Naive thymus-derived CD4-positive, alpha-beta T cell (primary cell): ENCODE data around the gene SSBP4. TPM values are rescaled to one million over a fixed set of nuclear protein-coding genes. Genes with fewer than 3 reads are reported as not detected.

ENCODE experiments used
- ATAC-seq: fragments of 150-1000 bp; cut with Tn5 transposase; 2 replicates; pipeline ENCODE4 v1.10.0; 2021; ENCODE audit warnings: mild to moderate bottlenecking, moderate library complexity
- CTCF ChIA-PET: fragments of 350-600 bp; sonication (Branson Sonifier 250); formaldehyde crosslinking; loops from one replicate; lab custom pipeline; 2021; ENCODE audit warnings: antibody characterized with exemption; lab: Charles Lee
- POLR2A ChIA-PET: fragments of 350-600 bp; sonication (Branson Sonifier 250); formaldehyde crosslinking; loops from one replicate; lab custom pipeline; 2021; ENCODE audit warnings: antibody characterized with exemption, inconsistent platforms; lab: Charles Lee
- DNase-seq, 9 donors: peaks; one replicate each; pipeline versions ENCODE4 v3.0.0 to v3.0.0-alpha.2; 2020 to 2022; ENCODE audit warnings: mixed read lengths in 1 of 9
- H3K27ac ChIP-seq: one replicate; pipeline ENCODE4 v1.7.0; 2013; ENCODE audit warnings: mild to moderate bottlenecking, low read depth, low read length, moderate library complexity
- H3K27me3 ChIP-seq, 2 donors: one replicate each; pipeline ENCODE4 v1.7.0; 2013; ENCODE audit warnings: low read length in 2 of 2, mild to moderate bottlenecking in 2 of 2, moderate library complexity in 2 of 2; ENCODE audit not compliant: control insufficient read depth in 2 of 2, insufficient read depth in 2 of 2
- H3K36me3 ChIP-seq, 3 experiments: 1 replicate in 2 of 3; 2 replicates in 1 of 3; pipeline ENCODE4 v1.7.0; 2013; ENCODE audit warnings: low read length in 3 of 3, mild to moderate bottlenecking in 3 of 3, moderate library complexity in 1 of 3; ENCODE audit not compliant: insufficient read depth in 3 of 3, control insufficient read depth in 2 of 3
- H3K4me1 ChIP-seq, 2 donors: one replicate each; pipeline ENCODE4 v1.7.0; 2013; ENCODE audit warnings: low read length in 2 of 2, mild to moderate bottlenecking in 2 of 2, moderate library complexity in 1 of 2; ENCODE audit not compliant: control insufficient read depth in 2 of 2, insufficient read depth in 2 of 2
- H3K4me3 ChIP-seq: 2 replicates; pipeline ENCODE4 v1.7.0; 2013; ENCODE audit warnings: mild to moderate bottlenecking, low read length
- H3K9me3 ChIP-seq, 3 experiments: 1 replicate in 2 of 3; 2 replicates in 1 of 3; pipeline ENCODE4 v1.7.0; 2013; ENCODE audit warnings: low read length in 3 of 3; ENCODE audit not compliant: control insufficient read depth in 2 of 3
- H3K27ac Mint-ChIP-seq, 9 donors: one replicate each; pipeline ENCODE4 v1.8.0; 2020 to 2022; ENCODE audit warnings: mixed read lengths in 9 of 9, mild to moderate bottlenecking in 8 of 9, moderate library complexity in 5 of 9, inconsistent platforms in 2 of 9
- H3K27me3 Mint-ChIP-seq, 5 donors: one replicate each; pipeline ENCODE4 v1.8.0; 2021 to 2022; ENCODE audit warnings: mixed read lengths in 5 of 5, mild to moderate bottlenecking in 1 of 5
- H3K36me3 Mint-ChIP-seq, 5 donors: one replicate each; pipeline ENCODE4 v1.8.0; 2020 to 2022; ENCODE audit warnings: mixed read lengths in 5 of 5, mild to moderate bottlenecking in 3 of 5, inconsistent platforms in 1 of 5
- H3K4me1 Mint-ChIP-seq, 7 donors: one replicate each; pipeline ENCODE4 v1.8.0; 2020 to 2022; ENCODE audit warnings: mixed read lengths in 7 of 7, mild to moderate bottlenecking in 3 of 7, inconsistent platforms in 1 of 7
- H3K4me3 Mint-ChIP-seq, 10 donors: one replicate each; pipeline ENCODE4 v1.8.0; 2020 to 2022; ENCODE audit warnings: mild to moderate bottlenecking in 10 of 10, mixed read lengths in 10 of 10, moderate library complexity in 6 of 10, inconsistent platforms in 2 of 10
- H3K9me3 Mint-ChIP-seq, 11 donors: one replicate each; pipeline ENCODE4 v1.8.0; 2020 to 2022; ENCODE audit warnings: mixed read lengths in 11 of 11, mild to moderate bottlenecking in 4 of 11, inconsistent platforms in 1 of 11, moderate library complexity in 1 of 11
- intact Hi-C, 2 donors: fragments of 100-400 bp; cut with micrococcal nuclease; formaldehyde crosslinking; loops; one replicate each; pipeline ENCODE4 v1.15.1; 2023
- polyA plus RNA-seq, 2 donors: library from polyadenylated mRNA; unstranded; fragments of 300-500 nt; fragmentation: Illumina TruSeq; gene quantifications; one replicate each; pipeline ENCODE4 v1.2.3, GENCODE V29; 2021
- total RNA-seq, 6 experiments: library from RNA in 5 of 6; stranded (reverse) in 5 of 6; gene quantifications; 1 replicate in 5 of 6; 2 replicates in 1 of 6; pipeline ENCODE4 v1.2.3 and lab custom pipeline; 2021 to 2026

The SSBP4 gene
- total and polyA plus RNA-seq, 7 experiments from 2014 or later, result 27.0 to 185 (median 40.7) TPM

DNA sequence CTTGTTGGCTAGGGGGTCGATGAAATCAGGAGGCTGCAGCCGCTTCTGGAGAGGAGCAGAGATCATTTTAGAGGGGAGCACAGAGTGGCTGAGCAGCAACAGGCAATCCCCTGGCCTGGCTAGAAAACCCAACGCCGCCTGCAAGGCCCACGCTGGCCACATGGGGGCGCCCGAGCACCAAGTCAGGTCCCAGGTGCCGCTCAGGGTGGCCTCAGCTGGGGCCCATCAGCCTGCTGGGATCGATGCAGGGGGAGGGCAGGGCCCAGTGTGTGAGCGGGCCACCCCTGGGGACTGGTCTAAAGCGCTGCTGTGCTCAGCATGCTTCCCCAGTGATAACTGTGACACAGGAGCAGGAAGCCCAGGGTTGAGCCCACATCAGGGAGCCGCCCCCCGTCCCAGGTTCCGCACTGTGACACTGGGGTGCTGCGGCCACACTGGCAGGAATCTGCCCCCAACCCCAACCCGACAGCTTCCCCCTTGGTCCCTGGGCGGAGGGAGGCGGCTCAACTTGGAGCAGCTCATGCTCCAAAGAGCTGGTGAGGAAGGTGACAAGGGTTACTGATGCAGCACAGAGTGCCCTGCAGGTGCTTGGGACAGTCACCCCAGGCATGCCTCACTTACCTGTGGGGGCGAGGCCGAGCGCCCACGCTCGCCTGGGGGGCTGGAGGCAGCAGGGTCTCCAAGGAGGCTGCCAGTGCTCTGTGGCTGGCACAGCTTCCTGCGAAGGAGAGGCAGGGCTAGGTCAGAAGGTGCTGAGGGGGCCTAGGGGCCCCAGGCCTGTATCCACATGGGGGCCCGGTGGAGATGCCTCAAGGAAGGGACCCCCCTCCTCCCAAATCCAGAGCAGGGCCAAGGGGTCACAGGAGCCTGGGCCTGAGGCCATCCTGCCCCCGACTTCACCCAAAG lies 32.0 kb downstream of the SSBP4 start:
- ATAC-seq, result peak; percentile 94
- H3K4me3 Mint-ChIP-seq, result no peak overlapping the region
- no peak overlapping the region for H3K27ac ChIP-seq

DNA sequence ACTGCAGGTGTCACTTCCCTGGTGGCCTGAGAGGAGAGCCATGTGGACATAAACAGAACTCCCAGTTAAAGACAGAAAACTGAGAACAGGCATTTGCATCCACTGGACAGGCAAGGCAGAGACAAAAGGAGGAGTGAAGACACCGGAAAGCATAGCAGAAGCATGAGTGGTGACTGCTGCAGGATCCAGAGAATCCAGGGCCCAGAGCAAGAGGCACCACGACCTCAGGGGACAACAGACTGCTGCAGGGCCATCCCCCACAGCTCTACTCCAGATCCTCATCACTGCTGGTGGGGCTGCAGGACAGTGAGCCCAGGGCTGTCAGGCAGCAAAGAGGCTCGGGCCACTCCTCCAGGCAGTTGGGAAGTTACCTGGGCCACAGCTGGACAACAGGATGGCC lies 33.2 kb downstream of the SSBP4 start:
- Mint-ChIP-seq H3K4me1 (peaks cover 0 to 9% (median 4%) of the 10 kb centered on the region in 7 donors), H3K36me3 (peaks cover 0 to 25% (median 4%) of the 10 kb centered on the region in 5 donors), H3K4me3 (no peak overlapping the region), H3K27ac (peak overlapping the region in 1 of 9 donors; percentile 61), H3K27me3 (no peaks in the 10 kb centered on the region), H3K9me3 (no peaks in the 10 kb centered on the region)
- Histone ChIP-seq H3K27ac (no peak overlapping the region), H3K4me1 (no peaks in the 10 kb centered on the region), H3K27me3 (no peaks in the 10 kb centered on the region), H3K36me3 (peaks cover 0 to 50% (median 6%) of the 10 kb centered on the region in 3 experiments), H3K9me3 (no peaks in the 10 kb centered on the region), H3K4me3 (no peak overlapping the region)
- no peak for ATAC-seq
- CTCF ChIA-PET, result interaction anchor here (1.3 kb wide), 1 partner anchor 288 kb away, joined by 3 read pairs; no protein-coding TSS in a partner anchor
- no peak for DNase-seq
- POLR2A ChIA-PET, result interaction anchor here (0.7 kb wide), 1 partner anchor 588 kb away, joined by 3 read pairs; no protein-coding TSS in a partner anchor
- intact Hi-C loops, result loop anchor here (5.0 to 10.0 kb wide), 2 partner anchors 132 to 415 kb away; partner anchors contain the start of gene REX1BD (in 1 of the 2)

More for the DNA sequence above, 32.0 kb downstream of the SSBP4 start:
- Mint-ChIP-seq H3K4me1 (peaks cover 0 to 6% (median 4%) of the 10 kb centered on the region in 7 donors), H3K36me3 (peaks cover 0 to 20% (median 4%) of the 10 kb centered on the region in 5 donors), H3K27ac (peak overlapping the region in 1 of 9 donors; percentile 76), H3K9me3 (no peaks in the 10 kb centered on the region), H3K27me3 (no peaks in the 10 kb centered on the region)
- intact Hi-C loops, result loop anchor here (1.0 to 10.0 kb wide), 4 partner anchors 134 to 464 kb away; partner anchors contain the start of gene REX1BD (in 1 of the 2)
- CTCF ChIA-PET, result interaction anchor here (0.8 to 1.8 kb wide), 10 partner anchors 10 to 396 kb away, joined by 3 to 12 read pairs (median 4); partner anchors contain the start of gene UBA52
- POLR2A ChIA-PET, result interaction anchor here (0.8 kb wide), 1 partner anchor 305 kb away, joined by 3 read pairs; no protein-coding TSS in a partner anchor
- Histone ChIP-seq H3K36me3 (peaks cover 3 to 51% (median 6%) of the 10 kb centered on the region in 3 experiments), H3K4me3 (no peak overlapping the region), H3K9me3 (no peaks in the 10 kb centered on the region), H3K27me3 (no peaks in the 10 kb centered on the region), H3K4me1 (no peaks in the 10 kb centered on the region)
- DNase-seq, result peak; percentile 70 to 93 (median 83)

DNA sequence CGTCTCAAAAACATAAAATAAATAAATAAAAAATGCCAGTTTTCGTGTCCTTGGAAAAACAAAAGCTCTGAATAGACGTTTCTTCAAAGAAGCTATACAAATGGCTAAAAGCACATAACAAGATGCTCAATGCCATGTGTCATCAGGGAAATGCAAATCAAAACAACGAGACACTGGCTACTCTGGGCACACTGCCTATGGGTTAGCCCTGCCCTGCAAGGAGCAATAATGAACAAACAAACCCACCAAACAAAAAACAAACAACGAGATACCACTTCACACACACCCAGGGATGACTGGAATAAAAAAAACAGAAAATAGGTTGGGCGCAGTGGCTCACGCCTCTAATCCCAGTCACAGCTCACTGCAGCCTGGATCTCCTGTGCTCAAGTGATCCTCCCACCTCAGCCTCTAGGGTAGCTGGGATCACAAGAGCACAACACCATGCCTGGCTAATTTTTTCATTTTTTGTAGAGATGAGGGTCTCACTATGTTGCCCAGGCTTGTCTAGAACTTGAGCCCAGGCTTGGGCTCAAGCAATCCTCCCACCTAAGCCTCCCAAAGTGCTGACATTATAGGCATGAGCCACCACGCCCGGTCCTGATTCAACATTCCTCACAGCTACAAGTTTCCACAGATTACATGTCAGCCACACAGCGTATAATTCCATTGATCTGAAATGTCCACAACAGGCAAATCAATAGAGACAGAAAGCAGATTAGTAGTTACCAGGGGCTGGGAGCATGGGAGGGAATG lies 34.2 kb downstream of the SSBP4 start:
- Mint-ChIP-seq H3K36me3 (peaks cover 0 to 25% (median 3%) of the 10 kb centered on the region in 5 donors), H3K27me3 (no peaks in the 10 kb centered on the region), H3K4me1 (peaks cover 0 to 9% (median 4%) of the 10 kb centered on the region in 7 donors), H3K4me3 (no peak overlapping the region), H3K9me3 (no peaks in the 10 kb centered on the region), H3K27ac (peak overlapping the region in 2 of 9 donors; percentile 51 to 69)
- intact Hi-C loops, result loop anchor here (5.0 to 10.0 kb wide), 2 partner anchors 131 to 414 kb away; partner anchors contain the start of gene REX1BD (in 1 of the 2)
- Histone ChIP-seq H3K4me1 (no peaks in the 10 kb centered on the region), H3K27ac (no peak overlapping the region), H3K27me3 (no peaks in the 10 kb centered on the region), H3K4me3 (no peak overlapping the region), H3K9me3 (no peaks in the 10 kb centered on the region), H3K36me3 (peaks cover 0 to 56% (median under 1%) of the 10 kb centered on the region in 3 experiments)
- POLR2A ChIA-PET, result no interaction called here
- CTCF ChIA-PET, result interaction anchor here (0.6 to 0.8 kb wide), 4 partner anchors 13 to 495 kb away, joined by 3 to 4 read pairs (median 4); no protein-coding TSS in a partner anchor
- DNase-seq (no peak), ATAC-seq (no peak)

DNA sequence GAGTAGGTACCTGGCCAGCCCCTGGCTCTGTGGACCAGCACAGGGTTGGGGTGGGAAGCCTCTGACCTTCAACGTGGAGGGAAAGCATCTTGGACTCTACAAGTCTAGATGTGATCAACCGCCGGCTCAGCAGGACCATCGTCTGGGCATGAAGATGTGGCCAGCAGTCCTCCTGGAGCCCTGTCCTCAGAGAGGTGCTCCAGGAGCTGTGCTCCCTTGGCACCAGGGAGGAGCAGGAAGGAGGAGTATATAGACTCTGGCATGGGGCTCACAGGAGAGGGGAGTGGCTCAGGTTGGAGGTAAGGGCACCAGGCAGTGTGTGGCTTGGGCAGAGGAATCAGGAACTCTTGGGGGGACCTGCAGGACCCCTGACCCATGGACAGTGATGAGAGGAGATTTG lies 37.1 kb downstream of the SSBP4 start:
- no peaks in the 10 kb centered on the region for H3K27me3 ChIP-seq
- Mint-ChIP-seq H3K27me3 (no peaks in the 10 kb centered on the region), H3K4me3 (no peak overlapping the region), H3K36me3 (peaks cover 0 to 21% (median 0%) of the 10 kb centered on the region in 5 donors), H3K9me3 (no peaks in the 10 kb centered on the region), H3K4me1 (peaks cover 0 to 3% (median 0%) of the 10 kb centered on the region in 7 donors), H3K27ac (peak overlapping the region in 2 of 9 donors; percentile 38 to 82)
- DNase-seq (no peak), ATAC-seq (no peak)
- H3K9me3 ChIP-seq, result no peaks in the 10 kb centered on the region
- H3K4me1 ChIP-seq, result no peaks in the 10 kb centered on the region
- ChIA-PET CTCF (interaction anchor here (0.6 to 1.2 kb wide), 2 partner anchors 138 to 1275 kb away, joined by 3 to 4 read pairs; no protein-coding TSS in a partner anchor), POLR2A (no interaction called here)
- H3K27ac ChIP-seq, result no peak overlapping the region
- intact Hi-C loops, result loop anchor here in 1 of 2 donors (10.0 kb wide), 1 partner anchor 129 kb away; the partner anchor contains the start of gene REX1BD
- no peak overlapping the region for H3K4me3 ChIP-seq
- peaks cover 8 to 59% (median 9%) of the 10 kb centered on the region in 3 experiments for H3K36me3 ChIP-seq

DNA sequence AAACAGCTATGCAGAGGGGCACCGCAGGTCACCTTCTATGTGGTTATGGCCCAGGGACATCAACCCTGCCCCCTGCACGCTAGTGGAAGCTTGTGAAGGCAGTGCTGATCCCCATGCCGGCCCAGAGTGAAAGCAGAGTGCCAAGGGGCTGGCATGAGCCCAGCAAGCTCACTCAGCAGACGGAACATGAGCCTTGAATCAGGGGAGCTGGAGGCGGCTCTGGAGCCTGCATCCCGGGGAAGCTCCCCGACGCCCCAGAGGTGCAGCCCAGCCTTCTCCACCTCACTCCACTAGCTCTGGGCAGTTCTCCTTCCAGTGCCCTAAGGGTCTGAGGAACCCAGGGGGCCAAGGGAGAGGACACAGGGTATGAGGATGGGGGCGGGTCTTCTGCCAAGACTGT lies 37.8 kb downstream of the SSBP4 start:
- DNase-seq (no peak), ATAC-seq (no peak)
- POLR2A ChIA-PET, result no interaction called here
- Mint-ChIP-seq H3K27me3 (no peaks in the 10 kb centered on the region), H3K9me3 (no peaks in the 10 kb centered on the region), H3K4me3 (no peak overlapping the region), H3K27ac (peak overlapping the region in 1 of 9 donors; percentile 38), H3K4me1 (peaks cover 0 to 6% (median 0%) of the 10 kb centered on the region in 7 donors), H3K36me3 (peaks cover 0 to 21% (median 3%) of the 10 kb centered on the region in 5 donors)
- no peaks in the 10 kb centered on the region for H3K9me3 ChIP-seq
- intact Hi-C loops, result loop anchor here in 1 of 2 donors (10.0 kb wide), 1 partner anchor 128 kb away; the partner anchor contains the start of gene REX1BD
- peaks cover 8 to 65% (median 10%) of the 10 kb centered on the region in 3 experiments for H3K36me3 ChIP-seq
- no peak overlapping the region for H3K4me3 ChIP-seq
- CTCF ChIA-PET, result interaction anchor here (0.9 to 1.2 kb wide), 2 partner anchors 13 to 137 kb away, joined by 3 to 4 read pairs; no protein-coding TSS in a partner anchor
- no peaks in the 10 kb centered on the region for H3K4me1 ChIP-seq
- H3K27me3 ChIP-seq, result no peaks in the 10 kb centered on the region
- no peak overlapping the region for H3K27ac ChIP-seq
